Measurements from ENCODE around the gene MTX1.
"Not testable (repeated sequence)": the region's sequence is repeated elsewhere in the genome, so short reads cannot be mapped to it uniquely, and the experiment has no call there.

Gene MTX1

DNA sequence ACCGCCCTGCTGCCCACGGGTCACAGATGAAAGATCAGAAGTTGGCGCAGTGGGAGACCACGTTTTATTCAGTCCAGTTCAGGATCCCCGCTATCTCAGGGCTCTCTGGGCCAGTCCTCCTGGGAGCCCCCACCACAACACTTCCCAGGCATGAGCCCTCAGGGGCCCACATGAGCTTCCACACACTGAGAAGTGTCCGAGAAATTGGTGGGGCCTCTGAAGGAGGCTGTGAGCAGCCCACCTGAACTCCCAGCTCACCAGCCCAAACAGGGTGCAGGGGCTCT, 22.8 kb upstream of the MTX1 start:
- DNase-seq, result peak in 2 of 42 donors; percentile 1 to 17
- intact Hi-C loops (cut with DNase I), result no loop called here

DNA sequence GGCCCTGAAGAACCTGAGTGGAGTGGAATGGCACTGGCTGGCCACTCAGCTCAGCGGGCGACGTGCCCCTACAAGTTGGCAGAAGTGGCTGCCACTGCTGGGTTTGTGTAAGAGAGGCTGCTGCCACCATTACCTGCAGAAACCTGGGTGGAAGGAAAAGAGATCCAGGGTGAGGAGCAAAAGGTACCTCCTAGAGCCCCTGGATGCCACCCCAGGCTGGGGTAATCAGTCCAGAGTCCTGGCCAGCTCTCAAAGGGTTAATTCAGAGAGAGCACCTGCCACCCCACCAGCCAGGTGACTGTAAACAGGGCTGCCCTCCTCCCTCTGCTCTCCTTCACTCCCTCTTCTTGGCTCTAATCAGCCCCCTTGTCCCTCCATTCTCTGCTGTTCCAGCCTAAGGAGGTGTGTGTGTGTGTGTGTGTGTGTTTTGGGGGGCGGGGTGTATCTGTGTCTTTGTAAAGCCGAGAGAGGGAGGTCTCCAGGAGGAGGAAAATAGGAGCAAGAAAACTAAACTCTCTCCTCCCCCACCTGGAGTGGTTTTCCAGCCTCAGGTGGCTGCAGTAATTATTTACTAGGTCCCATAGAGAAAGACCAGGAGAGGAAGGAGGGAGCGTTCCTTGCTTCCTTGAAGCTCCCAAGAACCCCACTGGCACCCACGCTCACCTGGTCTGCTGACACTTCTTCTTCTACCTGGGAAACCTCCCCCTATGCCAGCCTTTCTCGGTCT, 22.3 kb upstream of the MTX1 start:
- DNase-seq, result peak in 1 of 42 donors; percentile 2
- intact Hi-C loops (cut with DNase I), result no loop called here

- peak in 2 of 42 donors; percentile 2 to 27 for DNase-seq
- intact Hi-C loops (cut with DNase I), result no loop called here
Observed at GRCh38 chr1:155186794-155187455, 21.6 kb upstream of the MTX1 start.

DNA sequence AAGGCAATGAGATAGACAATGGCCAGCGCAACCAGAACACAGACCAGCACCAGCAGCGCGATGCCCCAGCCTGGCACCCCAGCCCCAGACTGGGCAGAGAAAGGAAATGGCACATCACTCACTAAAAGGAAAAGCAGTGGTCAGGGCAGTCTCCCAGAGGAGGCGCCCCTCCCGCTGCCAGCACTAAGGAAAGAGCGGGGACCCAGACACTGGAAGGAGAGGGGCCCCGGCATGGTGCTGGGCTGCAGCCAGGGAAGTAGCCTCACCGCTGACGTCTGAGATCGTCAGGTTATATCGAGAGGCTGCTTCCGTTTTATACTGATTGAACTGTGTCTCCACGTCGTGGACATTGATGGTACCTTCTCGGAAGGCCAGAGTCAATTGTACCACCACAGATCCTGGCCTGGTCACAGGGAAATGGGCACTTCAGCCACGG, 21.0 kb upstream of the MTX1 start:
- no peak for DNase-seq
- intact Hi-C loops (cut with DNase I), result no loop called here

GRCh38 chr1:155188268-155188667, 20.2 kb upstream of the MTX1 start:
- peak in 2 of 42 donors; percentile 3 to 6 for DNase-seq
- intact Hi-C loops (cut with DNase I), result no loop called here

DNA sequence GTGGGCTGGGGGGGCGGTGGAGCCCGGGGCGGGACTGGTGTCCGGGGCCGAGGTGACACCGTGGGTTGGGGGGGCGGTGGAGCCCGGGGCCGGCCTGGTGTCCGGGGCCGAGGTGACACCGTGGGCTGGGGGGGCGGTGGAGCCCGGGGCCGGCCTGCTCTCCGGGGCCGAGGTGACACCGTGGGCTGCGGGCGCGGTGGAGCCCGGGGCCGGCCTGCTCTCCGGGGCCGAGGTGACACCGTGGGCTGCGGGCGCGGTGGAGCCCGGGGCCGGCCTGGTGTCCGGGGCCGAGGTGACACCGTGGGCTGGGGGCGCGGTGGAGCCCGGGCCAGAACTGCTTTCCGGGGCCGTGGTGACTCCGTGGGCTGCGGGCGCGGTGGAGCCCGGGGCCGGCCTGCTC, 18.6 kb upstream of the MTX1 start:
- intact Hi-C loops (cut with DNase I), result not testable (repeated sequence)
- peak in 1 of 42 donors; percentile 23 for DNase-seq

GRCh38 chr1:155191904-155192303, 16.6 kb upstream of the MTX1 start:
- DNase-seq, result peak in 1 of 42 donors; percentile 2

GRCh38 chr1:155192346-155193274, 15.9 kb upstream of the MTX1 start:
- intact Hi-C loops (cut with DNase I), result no loop called here
- peak in 9 of 42 donors; percentile 28 to 63 (median 34) for DNase-seq

More at GRCh38 chr1:155191904-155192303, 16.6 kb upstream of the MTX1 start:
- intact Hi-C loops (cut with DNase I), result no loop called here

- DNase-seq, result peak in 41 of 42 donors; percentile 44 to 90 (median 79)
- intact Hi-C loops (cut with DNase I), result no loop called here
Observed at GRCh38 chr1:155193275-155193990, 15.1 kb upstream of the MTX1 start.

- intact Hi-C loops (cut with DNase I); DNase-seq: not testable (repeated sequence)
Observed at GRCh38 chr1:155193991-155194240, 14.6 kb upstream of the MTX1 start.

GRCh38 chr1:155195201-155196102, 13.0 kb upstream of the MTX1 start:
- no peak for DNase-seq
- intact Hi-C loops (cut with DNase I), result no loop called here

GRCh38 chr1:155196103-155196892, 12.2 kb upstream of the MTX1 start:
- DNase-seq, result peak in 31 of 42 donors; percentile 19 to 87 (median 61)
- intact Hi-C loops (cut with DNase I), result no loop called here

GRCh38 chr1:155196893-155197638, 11.4 kb upstream of the MTX1 start:
- intact Hi-C loops (cut with DNase I), result no loop called here
- peak in 15 of 42 donors; percentile 5 to 75 (median 48) for DNase-seq

- peak in 2 of 42 donors; percentile 1 to 5 for DNase-seq
- intact Hi-C loops (cut with DNase I), result no loop called here
Observed at GRCh38 chr1:155197901-155198546, 10.5 kb upstream of the MTX1 start.

- DNase-seq, result peak in 1 of 42 donors; percentile 0
- intact Hi-C loops (cut with DNase I), result no loop called here
Observed at GRCh38 chr1:155198547-155198906, 10.0 kb upstream of the MTX1 start.

- DNase-seq, result peak in 1 of 42 donors; percentile 0
- intact Hi-C loops (cut with DNase I), result no loop called here
Observed at GRCh38 chr1:155199792-155200191, 8.7 kb upstream of the MTX1 start.
